Activated CD4-positive, alpha-beta T cell treated with anti-CD3 and anti-CD28 coated beads for 4 hours (primary cell): ENCODE measurements around the gene CHST1.

Source experiments
- DNase-seq, 2 donors: peaks; one replicate each; pipeline ENCODE4 v3.0.0-alpha.2; 2020

Gene CHST1

DNA sequence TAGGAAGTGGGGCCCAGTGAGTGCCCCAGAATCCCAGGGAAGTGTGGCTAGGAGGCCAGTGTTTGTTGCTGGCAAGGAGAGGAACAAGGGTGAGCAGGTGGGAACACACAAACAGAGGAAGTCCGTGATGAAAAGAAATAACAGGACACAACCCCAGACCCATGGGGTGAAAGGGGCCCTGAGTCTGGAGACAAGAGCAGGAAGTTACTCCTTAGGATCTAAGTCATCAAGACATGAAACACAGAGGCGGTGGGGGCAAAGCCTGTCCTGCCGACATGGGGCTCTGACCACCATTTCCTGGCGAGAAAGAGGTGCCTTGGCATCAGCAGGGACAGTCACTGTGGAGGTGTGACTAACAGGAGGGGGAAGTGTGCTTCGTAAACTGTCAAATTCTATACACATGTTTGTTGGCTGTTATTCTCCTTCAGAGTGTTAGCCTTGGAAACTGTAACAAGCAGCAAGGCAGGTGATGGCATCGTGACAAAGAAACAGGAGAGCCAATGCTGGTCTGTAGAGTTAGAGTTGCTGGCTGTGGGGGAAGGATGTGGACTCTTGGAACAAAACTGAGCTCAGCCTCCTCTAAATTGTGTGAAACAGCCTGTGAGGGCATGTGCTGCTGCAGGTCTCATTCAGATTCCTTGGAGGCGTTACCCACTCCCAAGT is 21.7 kb downstream of the CHST1 start:
- DNase-seq = no peak

DNA sequence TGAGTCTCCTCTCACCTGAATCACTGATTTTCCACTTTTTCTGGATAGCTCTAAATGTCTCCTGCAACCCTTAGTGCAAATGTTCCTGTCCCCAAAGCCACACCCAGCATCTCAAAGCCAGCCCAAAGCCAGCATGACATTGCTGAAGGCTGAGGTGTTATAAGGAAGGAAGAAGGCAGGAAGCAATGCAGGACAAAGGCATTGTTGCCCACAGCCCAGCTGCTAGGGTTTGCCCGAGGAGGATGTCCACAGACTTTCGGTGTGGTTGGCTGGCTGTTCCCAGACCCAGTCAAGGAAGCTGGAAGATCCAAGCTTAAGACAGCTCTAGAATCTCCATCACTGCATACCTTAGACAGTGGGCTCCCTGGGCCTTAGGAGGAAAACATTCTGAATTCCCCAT is 23.5 kb downstream of the CHST1 start:
- DNase-seq = no peak

DNA sequence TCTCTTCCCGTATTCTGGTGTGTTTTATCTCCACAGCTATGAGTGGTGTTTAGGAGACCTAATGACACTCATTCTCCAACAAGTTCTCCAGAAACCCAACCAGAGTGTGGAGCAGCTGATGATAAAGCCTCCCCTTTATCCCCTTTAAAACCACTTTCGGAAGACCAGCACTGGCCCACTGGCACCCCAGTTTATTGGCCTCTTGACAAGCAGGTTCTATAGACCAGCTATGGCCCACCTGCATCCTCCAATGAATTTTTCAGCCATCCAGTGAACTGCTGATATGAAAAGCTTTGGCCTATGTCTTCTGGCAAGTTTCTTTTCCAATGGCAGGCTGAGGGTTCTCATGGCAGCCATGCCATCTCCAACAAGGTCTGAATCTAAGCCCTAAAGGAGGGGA is 27.4 kb downstream of the CHST1 start:
- no peak for DNase-seq

DNA sequence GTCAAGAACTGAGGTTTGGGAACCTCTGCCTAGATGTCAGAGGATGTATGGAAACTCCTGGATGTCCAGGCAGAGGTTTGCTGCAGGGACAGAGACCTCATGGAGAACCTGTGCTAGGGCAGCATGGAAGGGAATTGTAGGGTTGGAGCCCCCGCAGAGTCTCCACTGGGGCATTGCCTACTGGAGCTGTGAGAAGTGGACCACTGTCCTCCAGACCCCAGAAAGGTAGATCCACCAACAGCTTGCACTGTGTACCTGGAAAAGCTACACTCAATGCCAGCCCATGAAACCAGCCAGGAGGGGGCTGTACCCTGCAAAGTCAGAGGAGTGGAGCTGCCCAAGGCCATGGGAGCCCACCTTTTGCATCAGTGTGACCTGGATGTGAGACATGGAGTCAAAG is 29.5 kb downstream of the CHST1 start:
- no peak for DNase-seq

DNA sequence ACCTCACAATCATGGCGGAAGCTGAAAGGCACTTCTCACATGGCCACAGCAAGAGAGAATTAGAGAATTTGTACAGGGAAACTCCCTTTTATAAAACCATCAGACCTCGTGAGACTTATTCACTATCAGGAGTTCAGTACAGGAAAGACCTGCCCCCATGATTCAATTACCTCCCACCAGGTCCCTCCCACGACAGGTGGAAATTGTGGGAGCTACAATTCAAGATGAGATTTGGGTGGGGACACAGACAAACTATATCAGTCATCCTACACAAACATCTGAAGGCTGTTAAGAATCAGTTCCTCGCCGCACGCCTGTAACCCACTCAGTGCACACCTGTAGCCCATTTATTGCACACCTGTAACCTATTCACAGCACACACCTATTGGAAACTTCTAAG is 39.8 kb downstream of the CHST1 start:
- no peak for DNase-seq

DNA sequence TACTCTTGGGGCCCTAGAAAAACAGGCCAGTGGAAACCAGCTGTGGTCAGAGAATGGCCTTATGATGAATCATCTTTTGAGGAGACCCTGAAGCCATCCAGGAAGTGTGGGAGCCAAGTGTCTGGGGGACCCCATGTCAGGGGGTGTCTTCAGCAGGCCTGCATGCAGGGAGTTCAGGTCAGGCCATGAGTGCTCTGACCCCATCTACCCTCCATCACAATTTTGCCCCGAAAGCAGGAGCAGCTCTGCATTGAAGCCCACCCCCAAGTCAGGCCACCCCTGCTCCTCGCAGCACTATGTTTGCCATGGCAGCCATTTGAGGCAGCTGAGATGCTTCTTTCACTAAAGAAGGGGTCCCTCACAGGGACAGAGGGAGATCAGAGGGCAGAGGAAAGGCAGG is 41.3 kb downstream of the CHST1 start:
- DNase-seq = no peak

DNA sequence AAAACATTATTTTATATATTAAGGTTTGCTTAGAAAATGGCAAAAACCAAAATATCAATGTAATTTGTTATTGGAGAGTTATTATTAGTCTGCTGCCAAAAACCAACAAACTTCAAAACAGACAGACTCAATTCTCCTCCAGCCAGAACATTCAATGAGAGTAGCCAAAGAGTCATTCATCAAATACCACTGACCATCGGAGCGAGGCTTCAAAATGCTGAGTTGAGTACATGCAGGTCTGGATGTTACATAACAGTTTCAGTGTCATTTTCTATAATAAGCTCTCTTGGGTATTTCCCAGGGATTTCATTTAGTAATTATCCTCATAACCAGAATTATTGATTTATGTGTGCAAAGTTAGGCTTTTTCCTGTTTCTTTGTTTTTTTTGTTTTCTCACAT is 42.6 kb downstream of the CHST1 start:
- no peak for DNase-seq

DNA sequence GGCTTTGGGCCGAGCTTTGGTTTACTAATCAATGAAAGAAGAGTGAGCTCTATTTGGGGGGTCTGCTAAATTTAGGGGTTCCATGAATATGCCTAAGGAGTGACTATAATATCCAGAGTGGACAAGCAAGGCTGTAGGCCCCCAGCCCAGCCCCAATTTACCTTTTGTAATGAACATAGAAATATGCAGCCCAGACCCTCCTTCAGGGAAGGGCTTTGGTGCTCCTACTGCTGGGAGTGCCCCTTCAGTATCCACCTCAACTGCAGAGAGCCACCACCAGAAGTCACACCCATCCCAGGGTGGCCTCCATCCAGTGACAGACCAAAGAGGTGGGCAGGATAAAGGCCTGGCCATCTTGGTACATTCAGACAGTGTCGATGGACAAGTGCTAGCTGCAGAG is 43.1 kb downstream of the CHST1 start:
- DNase-seq = no peak

DNA sequence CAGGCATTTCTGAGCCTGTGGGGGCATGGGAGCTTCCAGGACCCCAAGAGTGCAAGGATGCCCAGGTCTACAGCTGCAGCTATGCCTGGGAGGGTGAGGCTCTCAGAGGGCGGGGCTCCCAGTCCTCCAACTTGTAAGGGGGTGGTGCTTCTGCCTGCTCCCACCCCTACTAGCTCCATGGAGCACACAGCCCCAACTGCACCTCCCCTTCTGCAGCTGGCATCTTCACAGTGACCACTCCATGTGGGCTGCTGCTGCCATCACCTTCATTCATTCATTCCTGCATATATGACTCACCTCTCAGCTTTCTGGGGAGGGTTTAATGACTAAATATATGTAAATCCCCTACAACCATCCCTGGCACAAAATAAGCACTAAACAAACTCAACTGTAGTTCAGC is 43.8 kb downstream of the CHST1 start:
- DNase-seq = no peak

DNA sequence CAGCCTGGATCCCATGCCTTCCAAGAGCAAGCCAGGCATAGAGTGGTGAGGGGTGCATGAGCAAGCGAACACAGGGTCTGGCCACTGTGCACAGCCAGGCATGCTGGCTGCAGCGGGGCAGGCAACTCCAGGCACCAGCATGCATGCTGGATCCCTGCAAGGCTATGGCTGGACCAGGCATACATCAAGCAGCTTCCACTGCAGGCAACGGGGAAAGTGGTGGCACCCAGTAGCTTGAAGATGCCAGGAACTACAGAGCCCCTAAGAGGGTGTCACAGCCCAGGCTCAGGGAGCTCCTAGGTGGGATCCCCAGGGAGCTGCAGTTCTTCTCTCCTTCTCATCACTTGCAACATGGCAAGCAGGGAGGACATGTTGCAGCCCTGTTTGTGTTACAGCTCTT is 45.2 kb downstream of the CHST1 start:
- no peak for DNase-seq

DNA sequence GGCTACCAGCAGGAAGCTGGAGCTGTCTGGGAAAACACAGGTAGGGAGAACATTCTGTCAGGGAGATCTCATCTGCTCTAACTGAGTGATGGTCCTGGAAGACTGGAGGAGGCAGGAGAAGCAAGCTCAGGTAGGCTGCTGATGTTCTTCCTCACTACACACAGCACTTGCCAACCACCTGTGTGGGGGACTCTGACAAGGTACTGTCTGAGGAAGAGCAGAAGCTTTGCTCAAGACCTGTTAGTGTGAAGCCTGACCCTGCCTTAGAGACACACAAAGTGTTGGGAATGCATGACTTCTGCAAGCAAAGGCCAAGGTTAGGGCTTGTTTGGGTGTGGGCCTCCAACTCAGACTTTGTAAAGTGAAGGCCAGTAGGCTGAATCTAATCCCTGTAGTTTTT is 46.5 kb downstream of the CHST1 start:
- no peak for DNase-seq

DNA sequence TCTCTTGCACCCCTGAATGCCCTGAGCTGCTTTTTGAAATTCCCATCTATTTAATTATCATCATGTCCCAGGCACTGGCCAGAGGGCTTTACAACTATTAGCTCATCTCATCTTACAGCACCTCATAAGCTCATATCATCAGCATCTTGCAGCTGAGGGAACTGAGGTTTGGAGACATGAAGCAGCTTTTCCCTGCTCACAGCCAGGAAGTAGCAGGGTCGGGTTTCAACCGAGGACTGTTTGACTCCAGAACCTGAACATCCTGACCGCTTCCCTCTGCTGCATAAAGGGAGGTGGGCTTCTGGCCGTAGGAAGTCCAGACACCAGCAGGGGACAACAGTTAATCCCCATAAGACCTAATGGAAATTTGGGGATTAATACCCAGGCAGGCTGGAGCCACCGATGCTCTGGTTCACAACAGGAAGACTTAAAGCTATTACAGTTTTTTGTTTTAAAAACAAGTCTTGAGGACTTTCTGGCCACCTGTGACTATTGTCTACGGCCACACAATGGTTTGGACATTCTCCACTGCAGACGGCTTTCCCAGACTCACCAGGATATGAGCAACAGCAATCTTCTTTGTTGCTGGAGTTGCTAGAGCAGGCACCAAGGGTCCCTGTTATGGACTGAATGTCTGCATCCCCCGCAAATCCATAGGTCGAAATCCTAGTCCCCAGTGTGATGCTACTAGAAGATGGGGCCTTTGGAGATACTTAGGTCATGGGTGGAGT is 47.4 kb downstream of the CHST1 start:
- no peak for DNase-seq

DNA sequence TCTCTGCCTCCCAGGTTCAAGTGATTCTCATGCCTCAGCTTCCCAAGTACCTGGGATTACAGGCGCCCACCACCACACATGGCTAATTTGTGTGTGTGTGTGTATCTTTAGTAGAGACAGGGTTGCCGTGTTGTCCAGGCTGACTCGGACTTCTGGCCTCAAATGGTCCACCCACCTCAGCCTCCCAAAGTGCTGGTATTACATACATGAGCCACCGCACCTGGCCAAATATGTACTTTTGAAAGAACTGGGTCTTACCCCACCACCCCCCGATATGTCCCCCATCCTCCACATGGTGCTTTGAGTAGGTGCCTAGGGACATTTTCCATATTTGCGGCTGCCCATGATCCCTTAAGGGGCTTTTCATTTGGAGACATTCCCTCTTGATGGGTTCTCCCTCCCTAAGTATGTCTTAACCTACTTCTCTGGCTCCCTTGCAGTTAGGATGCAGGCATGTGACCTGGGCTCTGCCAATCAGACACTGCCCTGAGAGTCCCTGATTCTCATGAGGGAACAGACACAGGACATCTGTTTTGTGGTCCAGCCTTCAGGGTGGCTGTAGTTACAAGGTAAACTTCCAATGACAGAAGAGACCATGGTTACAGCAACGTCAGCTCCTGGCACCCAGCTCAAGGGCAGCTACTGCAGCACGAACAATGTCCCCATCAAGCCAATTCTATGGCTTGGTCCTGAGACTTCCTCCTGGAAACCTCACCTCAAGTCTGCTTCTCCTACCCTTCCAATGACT is 48.4 kb downstream of the CHST1 start:
- DNase-seq = no peak

DNA sequence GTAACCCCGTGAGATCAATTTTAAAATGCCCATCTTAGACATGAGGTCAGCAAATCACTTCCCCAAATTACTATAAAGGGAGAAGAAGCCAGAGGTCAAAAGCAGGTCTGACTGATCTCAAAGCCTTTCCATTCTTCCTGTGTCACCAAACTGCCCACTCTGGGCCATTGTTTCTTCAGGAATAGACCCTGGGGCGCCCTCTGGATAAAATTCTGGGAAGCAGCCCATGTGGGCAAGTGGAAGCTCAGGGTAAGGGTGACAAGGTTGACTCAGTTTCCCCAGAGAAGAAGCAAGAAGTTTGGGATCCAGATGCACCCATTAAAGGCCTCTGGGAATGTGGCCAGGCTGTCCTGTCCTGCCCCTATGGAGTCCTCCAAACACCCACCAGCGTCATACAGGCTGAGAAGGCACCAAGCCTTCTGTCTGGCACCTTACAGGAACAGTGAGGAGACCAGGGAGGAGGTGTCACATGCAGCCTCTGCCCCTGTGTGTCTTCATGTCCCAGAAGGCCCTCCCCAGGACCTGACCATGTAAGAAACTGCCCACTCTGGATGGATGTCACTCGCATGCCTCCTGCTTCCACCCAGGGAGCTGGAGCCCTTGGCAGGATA is 50.1 kb downstream of the CHST1 start:
- no peak for DNase-seq

DNA sequence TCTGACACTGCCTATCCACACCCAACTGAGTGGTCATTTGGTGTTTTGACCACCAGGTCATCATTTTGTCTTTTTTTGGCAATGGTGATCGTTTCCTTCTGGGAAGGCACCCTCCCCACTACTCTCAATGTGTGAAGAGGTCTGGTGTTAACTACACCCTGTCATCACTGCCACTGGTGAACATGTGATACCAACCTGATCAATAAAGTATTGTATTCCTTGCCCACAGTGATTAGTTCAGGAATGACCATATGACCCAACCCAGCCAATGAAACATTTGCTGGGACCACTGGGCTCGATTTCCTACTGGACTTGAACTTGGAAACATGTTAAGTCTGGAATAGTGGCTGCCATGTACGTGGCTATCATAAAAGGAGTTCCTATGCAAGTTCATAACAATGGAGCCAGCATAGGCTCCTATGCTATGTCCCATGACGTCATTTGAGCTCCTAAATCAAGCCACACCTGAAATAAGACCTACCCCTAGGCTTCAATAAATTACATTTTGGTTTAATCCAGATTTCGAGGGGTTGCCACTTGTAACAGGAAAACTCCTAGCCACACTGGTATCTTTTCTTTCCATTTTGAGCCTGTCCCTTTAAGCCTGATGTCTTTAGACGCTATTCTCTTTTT is 51.1 kb downstream of the CHST1 start:
- no peak for DNase-seq

DNA sequence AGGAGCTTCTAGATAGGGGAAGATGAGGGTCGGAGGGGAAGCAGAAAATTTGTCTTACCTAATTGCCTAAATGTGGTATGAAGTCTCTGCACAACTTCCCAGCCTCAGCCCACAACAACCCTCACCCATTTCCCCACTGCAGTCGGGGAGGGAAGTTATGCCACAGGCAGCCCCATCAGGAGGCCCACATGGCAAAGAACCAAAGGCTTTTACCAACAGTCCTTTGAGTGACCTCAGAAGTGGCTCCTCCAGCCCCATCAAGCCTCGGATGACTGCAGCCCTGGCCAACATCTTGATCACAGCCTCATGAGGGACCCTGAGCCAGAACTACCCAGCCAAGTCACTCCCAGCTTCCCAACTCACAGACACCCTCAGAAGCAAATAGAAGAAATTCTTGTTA is 54.8 kb downstream of the CHST1 start:
- DNase-seq = no peak

DNA sequence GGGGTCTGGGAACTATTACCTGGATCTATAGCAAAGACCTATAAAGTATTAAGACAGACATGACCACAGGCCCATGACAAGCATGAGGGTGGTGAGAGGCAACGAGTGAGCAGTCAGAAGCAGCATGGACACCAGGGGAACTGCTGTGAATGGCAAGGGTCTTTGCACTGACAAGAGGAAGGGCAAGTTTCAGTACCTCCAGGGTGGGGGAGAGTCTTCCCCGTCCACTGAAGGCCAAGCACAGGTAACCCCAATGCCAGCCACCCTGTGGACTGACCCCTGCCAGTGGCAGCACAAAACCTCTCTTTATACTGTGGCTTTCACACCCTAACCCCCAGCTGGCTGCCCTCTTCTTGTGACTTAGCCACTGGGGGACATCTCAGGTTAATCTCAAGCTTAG is 55.5 kb downstream of the CHST1 start:
- no peak for DNase-seq

DNA sequence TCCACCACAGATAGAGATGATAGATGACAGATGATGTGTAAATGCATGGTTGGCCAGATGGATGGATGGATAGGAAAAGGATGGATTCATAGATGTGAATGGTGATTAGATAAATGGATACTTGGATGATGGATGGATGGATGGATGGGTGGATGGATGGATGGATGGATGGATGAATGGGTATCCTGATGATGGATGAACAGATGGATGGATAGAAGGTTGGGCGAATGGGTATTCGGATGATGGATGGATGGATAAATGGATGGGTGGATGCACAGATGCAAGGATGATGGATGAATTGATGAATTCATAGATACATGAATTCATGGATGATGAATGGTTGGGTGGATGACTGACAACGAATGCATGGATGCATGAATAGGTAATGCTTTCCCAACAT is 56.1 kb downstream of the CHST1 start:
- no peak for DNase-seq

DNA sequence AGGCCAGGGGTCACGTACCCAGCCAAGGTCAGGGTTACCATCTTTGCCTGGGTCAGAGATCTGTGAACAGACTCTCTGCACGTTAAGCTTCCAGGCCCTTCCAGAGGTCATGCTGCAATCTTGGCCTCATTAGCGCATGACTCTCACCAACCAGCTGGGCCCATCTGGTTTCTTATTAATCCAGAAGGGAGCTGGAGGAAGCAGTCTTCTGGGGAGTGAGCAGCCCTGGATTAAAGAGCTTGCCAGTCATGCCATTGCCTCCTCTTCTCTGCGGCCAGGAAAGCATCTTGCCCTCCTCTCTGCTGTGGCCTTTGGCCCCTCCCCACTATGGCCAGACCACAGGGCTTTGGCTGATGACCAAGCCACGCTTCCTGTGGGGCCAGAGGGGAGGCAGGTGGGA is 57.4 kb downstream of the CHST1 start:
- DNase-seq = no peak

DNA sequence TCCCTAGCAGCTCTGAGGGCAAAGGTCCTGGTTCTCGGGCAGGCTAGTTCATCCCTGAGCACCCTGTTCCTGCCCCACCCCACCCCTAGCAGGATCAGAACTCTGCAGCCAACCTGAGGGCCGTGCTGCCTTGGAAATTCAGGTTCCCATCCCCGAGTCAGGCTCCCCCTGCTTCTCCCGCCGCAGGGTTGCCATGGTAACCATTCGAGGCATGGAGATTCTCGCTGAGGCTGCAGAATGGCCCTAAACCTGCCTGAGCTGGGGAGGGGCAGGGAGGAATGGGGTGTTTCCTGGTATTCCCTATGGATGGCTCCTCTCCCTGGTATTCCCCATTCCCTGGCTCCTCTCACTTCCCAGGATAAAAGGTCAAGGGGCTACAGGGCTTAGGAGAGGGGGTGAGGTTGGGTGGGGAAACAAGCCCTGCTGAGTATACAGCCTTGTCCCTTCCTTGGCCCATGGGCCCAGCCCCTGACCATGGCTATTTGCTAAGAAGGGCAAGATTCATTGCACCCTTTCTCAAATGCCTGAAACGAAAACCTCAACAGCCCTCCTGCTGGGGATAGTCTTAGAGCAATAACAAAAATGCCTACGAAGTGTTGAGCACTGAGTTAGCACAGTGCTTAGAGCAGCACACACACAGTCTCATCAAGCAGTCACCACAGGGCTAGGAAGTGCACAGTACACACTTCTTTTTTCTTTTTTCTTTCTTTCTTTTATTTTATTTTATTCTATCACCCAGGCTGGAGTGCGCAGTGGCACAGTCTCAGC is 58.7 kb downstream of the CHST1 start:
- no peak for DNase-seq

DNA sequence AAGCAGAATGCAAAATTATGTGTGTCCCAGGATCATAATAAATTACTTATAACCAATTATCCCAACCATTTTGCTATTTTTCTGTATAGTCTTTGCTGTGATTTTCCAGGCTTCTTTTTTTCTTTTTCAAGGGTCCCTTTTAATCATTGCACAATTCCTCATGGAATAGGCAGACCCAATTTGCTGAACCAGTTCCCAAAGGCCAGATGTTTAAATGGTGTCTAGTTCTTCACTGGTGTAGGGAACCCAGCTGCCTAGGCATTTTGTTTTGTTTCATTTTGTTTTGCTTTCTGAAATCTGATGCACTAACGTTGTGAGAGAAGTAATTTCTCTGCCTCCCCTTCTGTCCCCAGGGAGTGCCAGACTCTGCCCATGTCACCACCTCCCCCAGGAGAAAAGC is 60.4 kb downstream of the CHST1 start:
- no peak for DNase-seq

DNA sequence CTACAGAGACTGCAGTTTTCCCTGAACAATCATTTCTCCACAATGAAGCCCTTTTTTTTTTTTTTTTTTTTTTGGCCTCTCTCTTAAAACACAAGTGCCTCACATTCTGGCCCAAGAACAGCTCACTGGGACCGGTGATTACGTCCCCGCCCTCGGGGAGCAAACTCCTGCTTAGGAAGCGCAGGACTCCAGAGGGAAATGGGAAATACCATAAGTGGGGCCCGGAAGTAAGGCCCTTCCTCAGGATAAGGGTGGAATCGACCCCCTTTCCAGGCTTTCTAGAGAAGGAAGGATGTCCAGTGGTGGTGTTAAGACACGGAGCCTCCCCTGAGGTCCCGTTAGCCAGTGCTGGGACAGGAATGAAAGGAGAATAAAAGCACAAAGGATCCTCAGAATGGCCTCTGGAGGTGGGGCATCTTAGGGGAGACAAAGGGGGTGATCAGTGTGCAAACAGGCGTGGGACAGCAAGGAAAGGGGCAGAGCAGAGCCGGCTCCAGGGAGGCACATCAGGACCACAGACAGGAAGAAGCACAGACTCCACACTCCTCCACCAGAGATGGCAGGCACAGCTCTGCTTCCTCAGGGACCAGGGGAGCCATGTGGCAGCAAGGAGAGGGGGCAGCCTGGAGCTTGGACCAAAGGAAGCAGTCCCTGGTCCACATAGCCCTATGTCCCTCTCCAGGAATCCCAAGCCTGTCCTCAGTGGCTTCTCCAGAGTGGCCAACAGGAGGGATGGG is 61.3 kb downstream of the CHST1 start:
- DNase-seq = no peak
